ENCODE data around the gene SLC17A9. TPM values are rescaled to one million over a fixed set of nuclear protein-coding genes. Genes with fewer than 3 reads are reported as not detected.

SLC17A9 gene
- total and polyA plus RNA-seq, 12 donors = 0.17 to 69.1 (median 2.9) TPM

GRCh38 chr20:62906209-62906608 lies 46.3 kb upstream of the SLC17A9 start:
- H3K36me3 ChIP-seq (replicated peaks in 1 of 2) = peaks cover 0 to 98% of the 10 kb centered on the region in 2 donors
- H3K9me3 ChIP-seq (replicated peaks in 1 of 3) = no peaks in the 10 kb centered on the region
- H3K27me3 ChIP-seq = no peaks in the 10 kb centered on the region
- no peak overlapping the region for H3K27ac ChIP-seq
- no peak for DNase-seq
- intact Hi-C loops (cut with DNase I) = no loop called here
- WGBS, 4 donors = 85 to 90% (median 86%) methylated on average over 14 to 16 of the region's 16 CpGs
- no peak overlapping the region for H3K4me3 ChIP-seq
- H3K4me1 ChIP-seq (replicated peaks in 1 of 2) = no peaks in the 10 kb centered on the region
- TF ChIP-seq POLR2A (IDR thresholded peaks at IDR 0.05) (no peak), CTCF (IDR thresholded peaks at IDR 0.05) (no peak)

GRCh38 chr20:62906647-62907375 lies 45.7 kb upstream of the SLC17A9 start:
- no peaks in the 10 kb centered on the region for H3K9me3 ChIP-seq (replicated peaks in 1 of 3)
- no peak for TF ChIP-seq POLR2A (IDR thresholded peaks at IDR 0.05)
- TF ChIP-seq CTCF (IDR thresholded peaks at IDR 0.05) = no peak

GRCh38 chr20:62907384-62908317 lies 44.9 kb upstream of the SLC17A9 start:
- Histone ChIP-seq H3K36me3 (replicated peaks in 1 of 2) (peaks cover 0 to 95% of the 10 kb centered on the region in 2 donors), H3K27ac (no peak overlapping the region), H3K4me1 (replicated peaks in 1 of 2) (peaks cover 0 to 2% of the 10 kb centered on the region in 2 donors), H3K4me3 (no peak overlapping the region), H3K9me3 (replicated peaks in 1 of 3) (no peaks in the 10 kb centered on the region), H3K27me3 (no peaks in the 10 kb centered on the region)
- DNase-seq = no peak
- intact Hi-C loops (cut with DNase I) = no loop called here
- TF ChIP-seq POLR2A (IDR thresholded peaks at IDR 0.05) (no peak), CTCF (IDR thresholded peaks at IDR 0.05) (peak in 3 of 6 experiments; percentile 16 to 43 (median 22))
- WGBS, 4 donors = 69 to 75% (median 73%) methylated on average over 16 of the region's 16 CpGs

More at GRCh38 chr20:62906647-62907375, 45.7 kb upstream of the SLC17A9 start:
- no peak overlapping the region for H3K27ac ChIP-seq
- DNase-seq = no peak
- no peaks in the 10 kb centered on the region for H3K4me1 ChIP-seq (replicated peaks in 1 of 2)
- 86 to 90% (median 88%) methylated on average over 31 of the region's 31 CpGs for WGBS, 4 donors
- H3K27me3 ChIP-seq = no peaks in the 10 kb centered on the region
- intact Hi-C loops (cut with DNase I) = no loop called here
- peaks cover 0 to 99% of the 10 kb centered on the region in 2 donors for H3K36me3 ChIP-seq (replicated peaks in 1 of 2)
- H3K4me3 ChIP-seq = no peak overlapping the region

All from adrenal gland (tissue), 12 donors.